Endodermal cell (in vitro differentiated cells): Measurements from ENCODE around the gene RDM1. TPM values are rescaled to one million over a fixed set of nuclear protein-coding genes. Genes with fewer than 3 reads are reported as not detected.
A peak's percentile ranks its signal among the peaks of the same experiment; 100 is the strongest.

Experiments
- DNase-seq: peaks from one replicate; pipeline ENCODE4 v3.0.0-alpha.2; 2017
- H3K27ac ChIP-seq: 2 replicates; pipeline ENCODE4 v1.5.1; 2013; ENCODE audit warnings: mild to moderate bottlenecking, low read depth, low read length, moderate library complexity
- H3K27me3 ChIP-seq: 2 replicates; pipeline ENCODE4 v1.6.1; 2013; ENCODE audit warnings: mild to moderate bottlenecking, low read length, moderate library complexity; ENCODE audit not compliant: insufficient read depth, control insufficient read depth, poor library complexity, severe bottlenecking
- H3K36me3 ChIP-seq: 2 replicates; pipeline ENCODE4 v1.7.0; 2013; ENCODE audit warnings: mild to moderate bottlenecking, low read length, moderate library complexity; ENCODE audit not compliant: control insufficient read depth, insufficient read depth
- H3K4me1 ChIP-seq: one replicate; pipeline ENCODE4 v1.7.0; 2013; ENCODE audit warnings: low read length; ENCODE audit not compliant: control insufficient read depth, insufficient read depth
- H3K4me3 ChIP-seq: 2 replicates; pipeline ENCODE4 v1.5.1; 2013; ENCODE audit warnings: mild to moderate bottlenecking, low read length, moderate library complexity
- H3K9ac ChIP-seq: 2 replicates; pipeline ENCODE4 v1.6.1; 2013; ENCODE audit warnings: mild to moderate bottlenecking, low read length, moderate library complexity; ENCODE audit not compliant: poor library complexity, severe bottlenecking; ENCODE audit errors: extremely low read depth
- H3K9me3 ChIP-seq: 2 replicates; pipeline ENCODE4 v1.6.1; 2013; ENCODE audit warnings: mild to moderate bottlenecking, low read length, moderate library complexity; ENCODE audit not compliant: control insufficient read depth
- H3K27ac Mint-ChIP-seq: 2 replicates; pipeline ENCODE4 v1.8.0; 2020; ENCODE audit warnings: mixed read lengths
- H3K27me3 Mint-ChIP-seq: 2 replicates; pipeline ENCODE4 v1.8.0; 2021; ENCODE audit warnings: mild to moderate bottlenecking, mixed read lengths; ENCODE audit not compliant: insufficient read depth
- H3K36me3 Mint-ChIP-seq: 2 replicates; pipeline ENCODE4 v1.8.0; 2020; ENCODE audit warnings: low read depth, mixed read lengths
- H3K4me1 Mint-ChIP-seq: 2 replicates; pipeline ENCODE4 v1.8.0; 2020; ENCODE audit warnings: mixed read lengths
- H3K4me3 Mint-ChIP-seq: 2 replicates; pipeline ENCODE4 v1.8.0; 2020; ENCODE audit warnings: mild to moderate bottlenecking, moderate library complexity, mixed read lengths
- H3K9me3 Mint-ChIP-seq: 2 replicates; pipeline ENCODE4 v1.8.0; 2020; ENCODE audit warnings: mild to moderate bottlenecking, mixed read lengths
- CTCF ChIP-seq: fragments of 200-600 bp; sonication (generic); conservative IDR thresholded peaks from 2 replicates; pipeline ENCODE4 v1.5.0; 2021; ENCODE audit warnings: antibody characterized with exemption, mild to moderate bottlenecking
- WGBS, 2 experiments: methylation state at CpG; one replicate each; pipeline versions ENCODE4 v1.1.5 to v1.1.7; 2013; ENCODE audit warnings: missing lambda C conversion rate in 2 of 2, mixed read lengths in 1 of 2; ENCODE audit not compliant: insufficient coverage in 1 of 2, insufficient read length in 1 of 2; 5-methylcytosine and 5-hydroxymethylcytosine counted together
- total RNA-seq, 2 donors: library from RNA; stranded (reverse); fragmentation: NEBNext Ultra II Directional in 1 of 2; extraction: Animal tissue kit (Norgen Biotek cat#: 25700) in 1 of 2; gene quantifications; 2 replicates in 1 of 2; 3 replicates in 1 of 2; pipeline ENCODE4 v1.2.1, GENCODE V29; 2021

Gene RDM1
- total RNA-seq, 2 donors from 2014 or later, result 5.3 to 14.2 TPM

GRCh38 chr17:35949401-35949800, 18.8 kb upstream of the RDM1 start:
- peaks cover 14% of the 10 kb centered on the region for H3K4me1 Mint-ChIP-seq
- H3K36me3 ChIP-seq, result no peaks in the 10 kb centered on the region
- no peak overlapping the region for H3K4me3 ChIP-seq
- H3K9me3 Mint-ChIP-seq, result no peaks in the 10 kb centered on the region
- no peak overlapping the region for H3K9ac ChIP-seq
- no peaks in the 10 kb centered on the region for H3K4me1 ChIP-seq
- H3K27ac ChIP-seq, result no peak overlapping the region
- H3K36me3 Mint-ChIP-seq, result no peaks in the 10 kb centered on the region
- H3K27me3 ChIP-seq, result no peaks in the 10 kb centered on the region
- no peaks in the 10 kb centered on the region for H3K9me3 ChIP-seq
- no peaks in the 10 kb centered on the region for H3K27me3 Mint-ChIP-seq
- WGBS, 2 experiments, result 93 to 100% methylated on average over 1 to 3 of the region's 3 CpGs
- DNase-seq, result no peak
- H3K4me3 Mint-ChIP-seq, result no peak overlapping the region
- no peak overlapping the region for H3K27ac Mint-ChIP-seq
- no peak for TF ChIP-seq CTCF

GRCh38 chr17:35948092-35948491, 17.5 kb upstream of the RDM1 start:
- no peak overlapping the region for H3K27ac Mint-ChIP-seq
- no peaks in the 10 kb centered on the region for H3K36me3 Mint-ChIP-seq
- H3K27ac ChIP-seq, result no peak overlapping the region
- no peak overlapping the region for H3K4me3 Mint-ChIP-seq
- no peaks in the 10 kb centered on the region for H3K27me3 Mint-ChIP-seq
- no peak for DNase-seq
- no peaks in the 10 kb centered on the region for H3K36me3 ChIP-seq
- peaks cover 9% of the 10 kb centered on the region for H3K9me3 Mint-ChIP-seq
- H3K9me3 ChIP-seq, result no peaks in the 10 kb centered on the region
- no peak overlapping the region for H3K9ac ChIP-seq
- peaks cover 9% of the 10 kb centered on the region for H3K4me1 Mint-ChIP-seq
- no peak for TF ChIP-seq CTCF
- H3K4me1 ChIP-seq, result no peaks in the 10 kb centered on the region
- no peak overlapping the region for H3K4me3 ChIP-seq
- H3K27me3 ChIP-seq, result no peaks in the 10 kb centered on the region
- 95 to 96% methylated on average over 6 to 7 of the region's 7 CpGs for WGBS, 2 experiments

- Mint-ChIP-seq H3K9me3 (peaks cover 9% of the 10 kb centered on the region), H3K27ac (no peak overlapping the region), H3K27me3 (no peaks in the 10 kb centered on the region), H3K36me3 (no peaks in the 10 kb centered on the region), H3K4me1 (peaks cover 15% of the 10 kb centered on the region), H3K4me3 (no peak overlapping the region)
- peak; percentile 84 for TF ChIP-seq CTCF
- H3K4me1 ChIP-seq, result peaks cover 1% of the 10 kb centered on the region
- H3K27me3 ChIP-seq, result no peaks in the 10 kb centered on the region
- H3K9ac ChIP-seq, result no peak overlapping the region
- DNase-seq, result peak; percentile 91
- WGBS, 2 experiments, result 0 to 52% methylated on average over 2 to 12 of the region's 12 CpGs
- H3K36me3 ChIP-seq, result no peaks in the 10 kb centered on the region
- H3K4me3 ChIP-seq, result no peak overlapping the region
- H3K27ac ChIP-seq, result no peak overlapping the region
- no peaks in the 10 kb centered on the region for H3K9me3 ChIP-seq
Measured at GRCh38 chr17:35947156-35947585, 16.6 kb upstream of the RDM1 start.
